ELR (cell line): ENCODE data around the gene NR1I3.

Experiments
- DNase-seq: peaks from one replicate; pipeline ENCODE4 v3.0.0-alpha.2; 2015; ENCODE audit warnings: low read depth

Gene NR1I3

DNA sequence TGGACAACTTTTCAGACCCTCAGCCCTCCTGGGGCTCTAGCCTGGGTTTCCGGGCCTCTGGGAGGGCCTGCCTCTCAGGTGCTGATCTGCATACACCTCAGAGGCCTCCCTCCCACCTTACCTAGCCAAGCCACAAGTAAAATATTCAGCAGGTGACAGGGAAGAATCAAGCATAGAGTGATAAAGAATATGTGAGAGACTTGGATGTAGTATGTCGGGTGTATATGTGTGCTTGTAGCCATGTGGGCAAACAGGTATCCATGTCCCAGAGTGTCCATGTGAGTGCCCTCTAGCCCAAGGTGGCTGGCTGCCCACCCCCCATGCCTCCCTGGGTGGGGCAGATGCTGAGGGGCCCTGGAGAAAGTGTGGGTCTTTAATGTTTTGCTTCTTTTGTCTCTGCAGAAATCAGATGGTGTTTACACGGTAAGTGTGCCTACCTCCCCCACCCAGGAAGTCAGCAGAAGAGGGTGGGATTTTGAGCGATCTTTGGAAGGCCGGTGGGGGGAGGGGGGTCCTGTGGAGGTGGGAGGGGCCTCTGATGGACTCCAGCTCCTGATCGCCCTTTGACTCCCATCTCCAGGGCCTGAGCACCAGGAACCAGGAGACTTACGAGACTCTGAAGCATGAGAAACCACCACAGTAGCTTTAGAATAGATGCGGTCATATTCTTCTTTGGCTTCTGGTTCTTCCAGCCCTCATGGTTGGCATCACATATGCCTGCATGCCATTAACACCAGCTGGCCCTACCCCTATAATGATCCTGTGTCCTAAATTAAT is 19.5 kb downstream of the NR1I3 start:
- DNase-seq = no peak

DNA sequence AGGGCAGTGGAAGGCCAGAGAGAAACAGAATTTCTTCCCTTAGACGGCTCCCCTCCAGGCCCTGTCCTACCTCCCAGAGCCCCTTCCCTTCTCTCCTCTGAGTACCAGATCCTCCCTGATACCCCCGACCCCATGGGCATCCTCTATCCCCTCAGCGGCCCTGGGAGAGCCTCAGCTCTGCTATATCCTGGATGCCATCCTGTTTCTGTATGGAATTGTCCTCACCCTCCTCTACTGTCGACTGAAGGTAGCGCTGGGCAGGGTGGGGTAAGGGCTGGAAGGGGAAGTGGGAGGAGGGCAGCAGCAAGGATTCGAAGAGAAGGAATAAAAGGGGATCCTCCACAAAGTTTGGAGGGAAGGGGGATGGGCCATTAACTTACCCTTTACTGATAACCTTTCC is 20.2 kb downstream of the NR1I3 start:
- no peak for DNase-seq

DNA sequence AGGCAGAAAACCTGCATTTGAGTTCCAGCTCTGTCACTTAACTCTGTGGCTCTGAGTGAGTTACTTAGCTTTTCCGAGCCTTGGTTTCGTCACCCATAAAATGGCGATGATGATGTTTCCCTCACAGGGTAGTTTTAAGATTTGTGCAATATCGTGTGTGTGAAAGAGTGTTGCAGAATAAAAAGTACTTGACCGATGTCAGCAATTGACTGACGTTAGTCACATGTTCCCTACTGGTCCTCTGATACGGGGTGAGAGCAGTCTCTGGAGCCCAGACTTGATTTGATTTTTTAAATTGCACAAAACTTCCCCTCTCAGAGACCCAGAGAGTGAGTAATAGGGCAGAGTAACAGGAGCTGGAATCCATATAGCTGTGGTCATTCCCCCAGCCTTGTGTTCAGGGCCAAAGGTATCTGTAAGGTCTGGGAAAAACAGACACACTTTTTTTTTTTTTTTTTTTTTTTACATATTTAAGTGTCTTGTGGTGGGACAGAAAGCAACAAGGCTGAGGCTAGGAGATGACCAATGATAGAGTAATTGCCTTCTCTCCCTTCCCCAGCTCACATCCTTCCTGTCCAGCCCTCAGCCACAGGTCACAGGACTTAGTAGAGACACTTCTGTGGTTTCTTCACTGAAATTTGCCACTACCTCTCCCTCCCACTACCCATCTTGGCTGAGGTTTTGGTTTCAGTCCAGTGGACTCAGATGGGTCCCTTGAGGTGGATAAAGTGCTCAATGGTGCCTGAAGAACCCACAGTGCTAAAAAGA is 20.9 kb downstream of the NR1I3 start:
- peak; percentile 90 for DNase-seq

DNA sequence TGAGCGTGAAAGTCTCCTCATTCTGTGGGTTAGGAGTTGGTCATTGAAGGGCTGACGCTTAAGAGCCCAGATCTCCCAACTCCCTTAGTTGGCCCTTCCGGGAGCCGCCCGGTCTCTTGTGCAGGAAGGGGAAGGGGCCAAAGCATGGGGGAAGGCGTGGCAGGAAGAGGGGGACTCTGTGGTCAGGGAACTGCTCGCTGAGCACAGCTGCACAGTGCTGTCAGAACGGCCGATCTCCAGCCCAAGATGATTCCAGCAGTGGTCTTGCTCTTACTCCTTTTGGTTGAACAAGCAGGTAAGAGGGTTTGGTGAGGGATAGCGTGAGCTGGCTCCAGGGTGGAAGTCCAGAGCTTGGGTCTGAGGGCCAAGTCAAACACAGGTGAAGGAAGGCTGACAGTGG is 22.9 kb downstream of the NR1I3 start, which contains the start of gene FCER1G:
Gene FCER1G (plus strand): TSS at position 220 of the 400 bp plus-strand sequence. CDS start 27 bp downstream, at position 247.
- no peak for DNase-seq

DNA sequence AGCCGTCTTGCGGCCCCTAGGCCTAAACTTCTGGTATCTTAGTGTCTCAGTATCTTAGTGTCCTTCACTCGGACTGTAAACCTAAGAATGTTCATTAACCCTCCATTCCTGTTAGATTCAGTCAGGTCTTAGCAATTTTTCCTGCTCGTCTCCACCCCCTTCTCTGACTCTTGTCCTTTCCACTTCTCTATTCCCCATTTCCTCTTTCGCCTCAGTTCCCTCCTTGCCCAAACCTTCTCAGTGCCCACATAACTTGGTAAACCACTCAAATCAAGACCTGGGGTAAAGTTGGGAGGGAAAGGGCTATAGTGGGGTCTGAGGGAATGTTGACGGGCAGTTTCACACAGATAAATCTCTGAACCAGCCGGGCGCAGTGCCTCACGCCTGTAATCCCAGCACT is 23.6 kb downstream of the NR1I3 start:
- DNase-seq = no peak

DNA sequence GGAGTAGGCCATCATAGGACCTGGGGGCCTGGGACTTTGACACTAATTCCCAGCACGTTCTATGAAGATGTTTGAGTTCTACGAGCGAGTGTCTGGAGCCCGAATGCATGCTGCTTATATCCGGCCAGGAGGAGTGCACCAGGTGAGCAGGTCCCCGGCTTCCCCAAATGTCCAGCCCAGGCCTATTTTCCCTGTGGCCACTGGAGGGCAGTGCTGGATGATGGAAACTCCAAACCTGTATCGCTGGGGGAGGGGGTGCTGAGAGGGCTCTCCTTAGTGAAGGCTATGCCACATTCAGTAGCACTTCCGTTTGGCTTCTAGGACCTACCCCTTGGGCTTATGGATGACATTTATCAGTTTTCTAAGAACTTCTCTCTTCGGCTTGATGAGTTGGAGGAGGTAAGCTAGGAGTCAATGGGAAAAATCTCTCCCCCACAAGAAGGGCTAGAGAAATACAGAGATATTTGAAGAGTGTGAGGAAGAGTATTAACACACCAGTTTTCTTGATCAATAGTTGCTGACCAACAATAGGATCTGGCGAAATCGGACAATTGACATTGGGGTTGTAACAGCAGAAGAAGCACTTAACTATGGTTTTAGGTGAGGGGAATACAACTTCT is 28.1 kb downstream of the NR1I3 start:
- peak; percentile 86 for DNase-seq

DNA sequence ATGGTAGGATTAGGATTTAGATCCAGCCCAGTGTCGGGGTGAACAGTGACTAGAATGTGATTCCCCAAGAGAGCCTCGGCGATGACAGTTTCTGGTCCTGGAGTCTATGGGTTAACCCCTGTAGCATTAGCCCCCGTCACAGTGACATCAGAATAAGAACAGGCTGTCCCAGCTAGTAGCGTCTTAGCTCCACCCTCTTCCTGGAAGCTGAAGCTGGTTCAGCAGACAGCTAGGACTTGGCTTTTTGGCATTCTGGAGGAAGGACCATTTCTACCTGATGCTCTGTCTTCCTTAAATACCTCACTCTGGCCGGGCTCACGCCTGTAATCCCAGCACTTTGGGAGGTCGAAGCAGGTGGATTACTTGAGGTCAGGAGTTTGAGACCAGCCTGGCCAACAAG is 30.8 kb downstream of the NR1I3 start:
- no peak for DNase-seq

DNA sequence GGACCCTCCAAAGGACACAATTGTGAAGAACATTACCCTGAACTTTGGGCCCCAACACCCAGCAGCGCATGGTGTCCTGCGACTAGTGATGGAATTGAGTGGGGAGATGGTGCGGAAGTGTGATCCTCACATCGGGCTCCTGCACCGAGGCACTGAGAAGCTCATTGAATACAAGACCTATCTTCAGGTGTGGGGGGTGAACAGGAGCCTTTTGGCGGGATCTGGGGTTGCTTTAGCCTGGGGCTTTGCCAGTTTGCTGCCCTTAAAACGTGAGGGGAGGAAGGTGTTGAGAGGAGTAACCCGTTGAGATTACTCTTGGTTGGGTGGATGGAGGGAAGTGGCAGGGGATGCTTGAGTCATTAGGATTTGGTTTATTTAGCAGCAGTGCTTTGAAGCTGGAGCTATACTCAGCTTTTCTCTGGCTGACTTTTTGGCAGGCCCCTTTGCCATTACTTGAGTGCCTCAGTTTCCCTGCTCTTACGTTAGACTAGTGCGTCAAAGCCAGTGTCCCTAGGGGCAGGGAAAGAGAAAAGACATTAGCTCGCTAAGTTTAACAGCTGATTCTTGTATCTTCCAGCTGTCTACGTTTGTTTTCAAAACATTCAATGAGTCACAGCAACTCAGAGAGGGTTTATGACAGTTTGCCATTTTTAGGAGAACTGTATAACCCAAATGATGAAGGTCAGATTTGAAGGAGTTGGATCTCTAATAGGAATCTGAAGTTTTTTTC is 31.4 kb downstream of the NR1I3 start:
- DNase-seq = no peak

DNA sequence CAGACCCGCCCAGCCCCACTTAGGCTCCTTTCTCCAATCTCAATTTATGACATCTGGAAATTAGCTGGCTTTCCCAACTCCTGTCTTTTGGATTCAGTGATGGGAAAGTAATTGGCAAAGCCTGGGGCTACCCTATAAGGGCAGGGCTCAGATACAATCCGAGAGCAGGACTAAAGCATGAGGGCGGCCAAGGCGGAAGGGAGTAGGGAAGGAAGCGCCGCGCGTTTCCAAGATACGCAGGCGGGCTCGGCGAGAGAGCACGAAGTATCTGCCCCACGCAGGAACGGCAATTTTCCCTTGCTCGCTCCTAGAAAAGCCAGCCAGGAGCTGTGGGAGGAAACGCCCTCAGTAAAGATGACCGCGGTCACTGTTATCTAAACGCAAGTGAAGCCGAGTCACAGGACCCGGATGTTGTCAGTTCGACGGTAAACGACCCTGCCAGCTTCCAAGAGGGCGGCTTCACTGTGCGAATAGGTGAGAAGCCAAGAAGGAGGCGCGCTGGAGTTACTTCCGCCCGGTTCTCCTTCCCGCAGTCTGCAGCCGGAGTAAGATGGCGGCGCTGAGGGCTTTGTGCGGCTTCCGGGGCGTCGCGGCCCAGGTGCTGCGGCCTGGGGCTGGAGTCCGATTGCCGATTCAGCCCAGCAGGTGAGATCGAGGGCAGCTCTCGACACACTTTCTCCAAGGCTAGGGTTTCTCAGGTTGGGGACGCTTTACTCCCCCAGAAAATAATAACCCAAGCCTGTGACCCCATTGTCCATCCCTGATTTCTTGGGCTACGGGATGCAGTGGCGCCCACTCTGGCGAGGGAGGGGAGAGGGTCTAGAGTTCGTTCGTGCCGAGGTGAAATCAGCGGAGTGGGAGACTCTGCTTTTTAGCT is 35.9 kb downstream of the NR1I3 start, which contains the start of gene NDUFS2:
Gene NDUFS2 (plus strand): TSS at position 532 of the 877 bp plus-strand sequence. CDS start 19 bp downstream, at position 551.
- DNase-seq = peak; percentile 100

DNA sequence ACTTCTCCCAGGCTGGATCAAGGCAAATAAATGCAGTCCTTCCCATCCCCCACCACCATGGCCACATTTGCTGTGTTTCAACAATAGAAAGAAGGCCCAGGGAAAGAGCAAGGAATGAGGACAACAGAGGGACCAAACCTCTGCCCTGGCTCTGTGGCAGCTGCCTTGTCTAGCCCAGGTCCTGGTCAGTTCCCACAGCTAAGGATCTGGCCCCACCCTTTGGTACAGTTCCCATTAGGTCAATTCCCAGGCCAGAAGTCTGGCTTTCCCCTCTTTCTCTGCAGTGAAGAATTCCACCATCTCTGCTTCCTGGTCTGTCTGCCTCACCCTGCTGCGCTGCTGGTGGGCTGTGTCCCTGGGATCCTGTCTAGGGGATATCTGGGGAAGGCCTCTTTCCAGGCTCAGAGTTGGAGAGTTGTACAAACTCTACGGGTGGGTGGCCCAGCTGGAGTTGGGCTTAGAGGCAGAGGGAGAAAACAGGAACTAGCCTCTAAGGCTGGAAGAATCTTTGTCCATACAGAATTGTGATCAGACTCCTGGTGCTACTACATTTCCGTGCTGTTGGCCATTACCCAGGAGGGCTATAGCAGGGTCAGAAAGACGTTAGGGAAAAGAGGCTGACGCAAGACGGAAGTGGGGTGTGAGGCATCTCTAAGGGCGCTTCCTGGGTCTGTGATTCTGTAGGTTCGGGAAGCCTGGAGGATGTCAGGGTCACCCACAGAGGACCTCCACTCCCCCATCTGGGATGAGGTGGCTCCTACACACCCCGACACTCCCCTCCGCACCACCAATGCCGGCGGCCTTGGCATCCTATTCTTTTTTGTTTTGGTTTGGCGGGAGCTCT is 36.8 kb downstream of the NR1I3 start:
- DNase-seq = peak; percentile 92

DNA sequence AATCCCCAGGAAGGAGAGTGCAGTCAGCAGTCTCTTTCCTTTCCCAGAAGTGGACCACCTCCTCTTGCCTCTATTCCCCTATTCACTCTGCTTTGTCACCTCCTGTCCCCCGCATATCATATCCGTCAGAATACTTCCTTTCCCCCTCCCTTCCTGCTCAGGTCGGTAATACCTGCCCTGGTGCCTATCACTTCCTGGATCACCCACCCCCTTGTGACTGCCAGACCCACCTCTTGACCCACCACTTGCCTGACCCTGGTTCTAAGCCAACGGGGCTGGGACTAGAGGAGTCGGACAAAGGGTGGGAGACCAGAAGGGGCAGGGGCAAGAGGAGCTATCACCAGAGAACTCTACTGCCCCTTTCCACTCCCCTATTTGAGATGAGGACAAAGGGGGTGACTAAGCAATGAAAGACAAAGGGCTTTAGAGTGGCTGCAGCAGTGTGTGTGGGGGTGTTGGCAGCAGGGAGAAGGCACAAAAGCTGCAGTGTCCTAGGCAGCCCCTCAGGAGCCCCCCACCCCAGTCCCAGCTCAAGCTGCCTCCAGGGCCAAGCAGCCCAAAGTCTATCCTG is 37.5 kb downstream of the NR1I3 start:
- DNase-seq = no peak

DNA sequence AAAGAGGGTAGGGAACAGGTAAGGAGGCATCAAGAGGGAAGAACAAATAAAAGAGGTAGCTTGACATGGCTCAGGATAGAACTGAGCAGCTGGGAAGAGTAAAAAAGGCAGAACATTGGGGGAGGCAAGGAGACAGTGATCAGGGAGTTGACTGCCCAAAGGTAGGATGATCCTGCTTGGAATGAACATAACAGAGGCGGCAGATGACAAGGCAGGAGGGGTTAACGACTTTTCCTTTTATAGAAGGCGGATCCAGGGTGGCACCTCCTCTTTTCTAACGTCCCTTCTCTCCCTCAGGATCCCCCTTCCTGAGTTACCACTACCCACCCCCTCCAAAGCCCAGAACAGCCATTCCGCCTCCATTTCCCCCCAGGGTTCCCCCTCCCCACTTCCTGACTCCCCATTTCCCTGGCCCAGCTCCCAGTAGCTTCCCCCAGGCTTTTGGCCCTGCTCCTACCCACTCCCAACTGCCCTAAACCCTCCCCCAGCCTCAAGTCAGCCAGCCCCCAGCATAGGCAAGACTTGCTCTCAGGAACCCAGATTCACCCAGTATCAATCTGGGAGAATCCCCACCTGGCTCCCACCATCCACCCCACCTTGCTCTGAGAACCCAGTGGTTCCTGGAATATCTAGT is 38.4 kb downstream of the NR1I3 start:
- DNase-seq = no peak

DNA sequence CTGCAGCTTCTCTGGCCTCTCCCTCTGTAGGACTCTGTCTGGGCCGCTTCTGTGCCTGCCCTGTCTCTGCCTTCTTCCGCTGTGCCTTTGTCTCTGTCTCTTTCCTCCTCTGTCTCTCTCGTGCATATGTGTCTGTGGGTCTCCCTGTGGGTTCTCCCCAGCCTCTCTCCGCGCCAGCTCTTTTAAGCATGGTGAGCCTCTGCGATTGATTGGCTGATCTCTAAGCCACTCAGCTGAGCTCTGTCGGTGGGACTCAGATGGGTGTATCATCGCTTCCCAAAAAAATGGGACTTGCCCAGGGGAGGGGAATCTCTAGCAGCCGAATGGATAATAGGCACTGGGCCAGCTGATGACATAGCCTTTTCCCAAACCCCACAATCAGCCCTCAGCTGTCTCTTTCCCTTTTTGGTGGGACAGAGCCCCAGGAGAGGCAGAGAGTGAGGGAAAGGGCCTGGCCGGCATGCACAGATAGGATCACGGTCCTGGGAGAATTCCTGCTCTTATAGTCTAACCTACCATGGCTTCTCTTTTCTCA is 39.0 kb downstream of the NR1I3 start, which contains the start of gene ADAMTS4:
Gene ADAMTS4 (minus strand): TSS at position 158 of the 535 bp plus-strand sequence. CDS start 427 bp downstream, outside the sequence.
- DNase-seq = peak; percentile 65

DNA sequence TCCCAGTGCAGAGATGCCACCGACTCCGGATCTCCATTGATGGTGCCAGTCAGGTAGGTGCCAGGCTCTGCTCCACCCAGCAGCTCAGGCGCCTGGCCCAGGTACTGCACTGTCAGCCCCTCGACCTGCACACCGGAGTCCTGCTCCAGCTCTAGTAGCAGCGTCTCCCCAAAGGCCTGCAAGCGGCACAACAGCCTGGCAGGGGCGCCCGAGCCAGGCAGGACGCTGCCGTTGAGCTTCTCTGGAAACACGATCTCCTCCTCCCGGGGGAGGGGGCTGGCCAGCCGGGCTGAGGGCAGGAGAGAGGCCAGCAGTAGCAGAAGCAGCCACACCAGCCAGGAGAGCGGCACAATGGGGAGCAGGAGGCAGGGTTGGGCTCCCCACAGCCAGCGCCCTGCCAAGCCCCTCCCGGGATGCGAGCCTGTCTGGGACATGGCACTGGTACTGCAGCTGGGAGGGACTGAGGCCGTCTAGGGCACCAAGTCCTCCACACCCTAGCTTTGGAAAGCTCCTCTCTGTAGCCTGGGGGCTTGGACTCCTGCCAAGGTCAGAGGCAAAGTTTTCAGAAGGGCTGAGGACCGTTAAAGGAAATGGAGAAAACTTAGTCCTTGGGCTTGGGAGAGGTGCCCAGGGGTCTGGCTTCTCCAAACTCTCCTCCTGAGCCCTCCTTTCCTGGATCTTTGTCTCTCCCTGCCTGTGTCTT is 39.7 kb downstream of the NR1I3 start:
- DNase-seq = peak; percentile 48

DNA sequence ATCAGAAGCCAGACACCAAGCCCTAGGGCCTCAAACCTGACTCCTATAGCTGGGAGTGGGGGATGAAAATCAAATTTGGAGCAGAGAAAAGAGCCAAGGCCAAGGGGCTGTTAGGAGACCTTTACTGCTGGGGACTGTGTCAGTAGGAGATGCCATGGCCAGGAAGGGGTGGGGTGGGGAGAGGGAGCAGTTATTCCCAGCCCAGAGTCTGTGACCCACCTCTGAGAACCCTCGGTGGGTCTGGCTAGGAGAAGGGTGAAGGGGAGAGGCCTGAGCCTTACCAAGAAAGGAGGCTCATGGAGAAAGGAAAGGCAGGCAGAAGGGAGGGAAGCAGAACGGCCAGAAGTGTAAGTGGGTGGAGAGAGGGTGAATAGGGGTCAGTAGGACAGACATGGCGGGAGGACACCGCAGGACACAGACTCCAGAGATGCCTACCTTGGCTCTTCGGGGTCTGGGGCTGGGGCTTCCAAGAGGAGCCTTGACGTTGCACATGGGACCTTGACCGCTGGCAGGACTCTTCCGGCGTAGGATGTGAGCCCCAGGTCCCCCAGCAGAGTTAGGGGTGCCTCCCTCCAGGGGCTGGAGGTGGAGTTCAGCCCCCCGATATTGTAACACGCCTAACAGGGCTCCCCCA is 40.3 kb downstream of the NR1I3 start:
- DNase-seq = no peak

DNA sequence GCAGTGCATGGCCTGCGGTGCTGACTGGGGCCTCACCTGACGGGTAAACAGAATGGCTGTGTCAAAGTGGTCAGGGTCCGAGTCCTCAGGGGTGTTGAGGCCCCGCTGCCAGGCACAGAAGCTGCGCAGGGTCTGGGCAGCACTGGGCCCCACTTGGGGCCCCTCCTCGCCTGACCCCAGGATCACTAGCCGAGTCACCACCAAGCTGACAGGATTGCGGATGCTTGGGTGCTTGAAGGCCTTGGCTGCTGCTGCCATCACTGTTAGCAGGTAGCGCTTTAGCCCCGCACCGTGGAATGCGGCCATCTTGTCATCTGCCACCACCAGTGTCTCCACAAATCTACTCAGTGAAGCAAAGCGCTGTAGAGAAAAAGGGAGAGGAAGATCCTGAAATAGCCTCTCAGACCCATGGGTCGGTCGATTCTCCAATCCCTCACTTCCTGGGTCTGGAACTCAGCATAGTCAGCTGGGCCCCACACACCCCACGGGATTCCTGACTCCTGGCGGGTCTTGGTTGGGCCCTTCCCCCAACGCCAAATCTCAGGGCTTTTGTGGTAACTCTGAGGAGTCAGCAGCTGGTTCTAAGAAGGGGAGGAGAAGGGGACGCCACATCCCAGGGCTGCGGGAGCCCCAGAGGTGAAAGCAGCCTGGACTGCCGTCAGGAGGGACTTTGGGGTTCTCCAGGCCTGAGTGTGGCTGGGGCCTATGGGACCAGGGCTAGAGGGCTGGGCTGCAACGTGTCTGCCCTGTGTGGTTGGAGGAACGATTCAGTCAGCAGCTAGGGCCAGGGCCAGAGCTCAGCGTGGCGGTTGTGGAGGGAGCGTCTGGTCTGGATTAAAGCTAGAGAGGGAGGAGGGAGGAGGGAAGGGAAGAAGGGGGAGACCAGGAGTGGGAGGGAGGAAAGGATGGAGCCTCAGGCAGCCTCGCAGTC is 41.2 kb downstream of the NR1I3 start:
- peak; percentile 30 for DNase-seq

DNA sequence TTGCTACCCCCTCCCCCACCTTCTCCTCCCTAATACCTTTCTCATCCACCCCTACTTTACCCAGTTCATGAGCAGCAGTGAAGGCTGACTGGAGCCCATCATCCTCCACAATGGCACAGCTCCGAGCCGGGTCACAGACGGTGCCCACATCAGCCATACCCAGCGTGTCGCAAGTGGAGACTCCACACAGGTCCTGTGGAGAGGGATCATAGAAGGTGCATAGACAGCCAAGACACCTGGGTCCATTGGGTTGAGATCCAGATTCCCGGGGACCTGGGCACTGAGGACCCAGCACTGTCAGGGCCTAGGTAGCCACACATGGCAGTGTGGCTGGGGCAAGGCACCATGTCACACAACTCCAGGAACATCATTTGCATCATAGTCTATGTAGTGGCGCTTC is 41.9 kb downstream of the NR1I3 start:
- DNase-seq = no peak
